Raji (cell line): ENCODE results near the gene RET.

ENCODE experiments used
- POLR2A ChIP-seq: IDR thresholded peaks from 2 replicates; pipeline ENCODE4 v1.6.1; 2011; ENCODE audit warnings: low read depth, low read length, control low read depth; ENCODE audit not compliant: insufficient read depth

Gene RET

DNA sequence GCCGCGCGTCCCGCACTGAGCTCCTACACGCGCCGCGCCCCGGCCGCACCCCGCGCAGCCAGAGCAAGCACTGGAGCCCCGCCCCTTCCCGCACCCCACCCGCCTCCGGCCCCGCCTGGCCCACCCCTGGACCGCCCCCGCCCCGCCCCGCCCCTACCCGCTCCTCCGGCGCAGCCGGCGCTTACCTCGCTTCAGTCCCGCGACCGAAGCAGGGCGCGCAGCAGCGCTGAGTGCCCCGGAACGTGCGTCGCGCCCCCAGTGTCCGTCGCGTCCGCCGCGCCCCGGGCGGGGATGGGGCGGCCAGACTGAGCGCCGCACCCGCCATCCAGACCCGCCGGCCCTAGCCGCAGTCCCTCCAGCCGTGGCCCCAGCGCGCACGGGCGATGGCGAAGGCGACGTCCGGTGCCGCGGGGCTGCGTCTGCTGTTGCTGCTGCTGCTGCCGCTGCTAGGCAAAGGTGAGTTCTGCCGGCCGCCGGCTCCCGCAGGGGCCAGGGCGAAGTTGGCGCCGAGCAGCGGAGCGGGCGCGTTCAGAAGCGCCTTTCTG is at the start of gene RET:
RET (plus strand) TSS at position 194 of the 545 bp plus-strand sequence; CDS start at position 384, 190 bp downstream.
- no peak for TF ChIP-seq POLR2A

DNA sequence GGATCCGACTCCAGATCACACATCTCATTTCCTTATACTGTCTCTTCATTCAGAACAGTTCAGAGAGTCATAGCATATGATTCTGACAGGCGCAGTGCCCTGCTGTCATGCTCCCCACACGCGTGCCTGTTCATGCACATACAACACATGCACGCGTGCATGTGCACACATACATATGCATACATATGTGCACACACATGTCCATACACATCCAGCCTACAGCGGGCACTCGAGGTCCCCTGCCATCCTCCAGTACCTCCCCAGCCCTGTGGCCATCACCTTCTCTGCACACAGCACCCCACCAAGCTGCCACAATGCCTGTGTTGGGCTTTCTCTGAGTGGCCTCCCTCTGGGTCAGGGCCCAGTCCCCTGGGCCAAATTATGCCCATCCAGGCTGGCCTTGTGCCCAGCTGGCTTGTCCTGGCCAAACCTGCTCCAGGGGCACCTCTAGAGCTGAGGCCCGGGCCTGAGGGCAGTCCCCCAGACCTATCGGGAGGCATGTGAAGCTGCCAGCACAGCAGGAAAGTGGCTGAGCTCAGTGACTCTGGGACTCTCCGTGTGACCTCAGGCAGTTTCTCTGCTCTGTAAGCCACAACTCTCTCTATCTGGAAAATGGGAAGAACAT is 49.4 kb upstream of the RET start:
- TF ChIP-seq POLR2A, result no peak

DNA sequence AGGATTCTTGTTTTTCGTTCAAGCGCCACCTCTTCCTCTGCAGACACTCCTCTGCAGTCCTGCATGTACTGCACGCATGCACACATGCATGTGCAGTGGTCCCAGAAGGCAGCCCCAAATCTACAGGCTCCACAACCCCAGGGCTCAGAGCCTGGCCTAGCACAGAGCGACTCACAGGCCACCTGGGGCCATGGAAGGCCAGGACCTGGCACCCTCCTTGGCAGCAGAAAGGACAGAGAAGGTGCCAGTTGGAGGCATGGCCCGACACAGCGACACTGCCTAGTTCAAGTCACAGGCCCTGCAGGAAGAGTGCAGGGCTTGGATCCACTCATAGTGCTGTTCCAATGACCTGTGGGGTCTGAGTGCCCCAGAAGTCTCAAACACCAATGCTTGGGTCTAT is 48.7 kb upstream of the RET start:
- no peak for TF ChIP-seq POLR2A

DNA sequence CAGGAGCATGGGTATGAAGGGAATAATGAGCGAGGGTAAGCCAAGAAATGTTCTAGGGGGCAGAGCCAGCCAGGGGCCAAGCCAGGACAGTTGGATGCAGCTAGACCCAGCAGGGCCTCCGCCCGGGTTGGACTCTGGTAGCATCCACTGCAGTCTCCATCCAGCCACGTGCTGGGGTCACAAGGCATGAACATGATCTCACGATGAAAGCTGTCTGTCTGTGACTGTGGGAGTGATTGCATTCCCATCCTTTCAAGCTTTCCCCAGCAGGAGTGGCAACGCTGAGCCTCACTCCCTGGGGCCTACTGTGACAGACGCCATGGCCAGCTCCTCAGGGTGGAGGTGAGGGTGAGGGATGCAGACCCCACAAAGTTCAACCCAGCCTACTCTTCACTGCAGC is 47.8 kb upstream of the RET start:
- no peak for TF ChIP-seq POLR2A

DNA sequence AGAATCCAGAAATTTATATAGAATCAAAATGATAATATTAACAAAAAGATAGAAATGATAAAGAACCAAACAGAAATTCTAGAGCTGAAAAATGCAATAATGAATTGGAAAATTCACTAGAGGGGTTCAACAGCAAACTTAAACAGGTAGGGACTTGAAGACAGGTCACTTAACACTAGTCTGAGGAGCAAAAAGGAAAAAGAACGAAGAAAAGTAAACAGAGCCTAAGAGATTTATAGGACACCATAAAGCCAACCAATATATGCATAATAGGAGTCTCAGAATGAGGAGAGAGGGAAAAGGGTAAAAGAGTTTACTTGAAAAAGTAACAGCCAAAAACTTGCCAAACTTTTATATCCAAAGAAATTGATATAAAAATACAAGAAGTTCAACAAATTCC is 44.3 kb upstream of the RET start:
- TF ChIP-seq POLR2A, result no peak

GRCh38 chr10:43035800-43036199 is 41.1 kb upstream of the RET start:
- TF ChIP-seq POLR2A, result no peak

DNA sequence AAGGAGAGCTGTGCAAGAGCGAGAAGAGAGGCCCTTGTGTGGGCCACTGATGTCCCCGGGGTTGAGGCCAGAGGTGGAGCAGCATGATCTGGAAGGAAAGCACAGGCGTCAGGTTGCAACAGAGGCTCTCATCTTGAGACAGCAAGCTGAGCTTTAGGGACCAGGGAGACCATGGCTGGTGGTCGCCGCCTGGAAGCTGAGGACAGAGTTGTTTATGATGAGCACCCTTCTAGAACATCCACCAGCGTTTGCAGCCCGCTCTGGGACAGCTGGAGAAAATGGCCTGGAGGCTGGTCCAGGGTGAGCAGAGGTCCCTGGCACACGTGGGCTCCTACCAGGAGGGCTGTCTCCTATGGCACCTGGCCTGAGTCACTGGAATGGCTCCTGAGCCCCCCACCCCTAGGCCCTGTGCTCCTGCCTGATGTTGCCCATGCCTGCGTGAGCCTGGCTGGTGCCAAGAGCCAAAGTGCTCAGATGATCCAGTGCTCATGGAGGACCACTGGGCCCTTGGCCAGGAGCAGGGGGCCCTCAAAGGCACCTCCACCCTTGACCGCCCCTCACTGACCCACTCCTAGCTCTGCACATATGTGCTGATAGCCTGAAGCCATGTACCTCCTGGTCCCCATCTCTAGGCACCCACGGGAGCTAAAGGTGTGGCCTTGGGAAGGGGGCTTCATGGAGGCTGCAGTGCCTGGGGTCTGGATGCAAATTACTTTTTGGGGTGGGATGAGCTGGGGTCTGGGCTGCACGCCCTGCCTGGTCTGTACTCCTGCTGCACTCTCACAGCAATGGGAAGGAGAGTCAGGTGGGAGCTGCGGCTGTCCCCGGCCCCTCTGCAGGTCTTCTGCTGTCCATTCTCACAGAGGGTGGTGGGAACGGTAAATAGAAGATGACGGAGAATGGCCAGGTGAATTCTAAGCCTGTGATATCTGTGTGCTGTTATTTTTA is 40.1 kb upstream of the RET start:
- TF ChIP-seq POLR2A, result no peak

DNA sequence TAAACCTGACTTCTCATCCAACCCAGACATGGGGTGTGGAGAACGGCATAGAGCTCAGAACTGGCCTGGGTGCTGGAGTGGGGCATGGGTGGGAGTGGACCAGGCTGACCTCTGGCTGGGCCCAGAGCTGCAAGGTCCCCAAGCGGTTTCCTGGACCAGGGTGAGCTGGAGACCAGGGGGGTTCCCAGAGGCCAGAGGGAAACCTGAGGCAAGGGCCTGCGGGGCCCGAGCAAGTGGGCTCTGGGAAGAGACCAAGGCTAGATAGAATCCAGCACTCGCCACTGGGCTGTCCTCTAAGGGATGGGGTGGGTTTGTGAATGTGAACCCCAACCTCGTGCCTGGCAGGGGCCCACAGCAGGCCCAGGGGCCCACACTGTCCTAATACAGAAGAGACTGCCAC is 39.4 kb upstream of the RET start:
- no peak for TF ChIP-seq POLR2A

DNA sequence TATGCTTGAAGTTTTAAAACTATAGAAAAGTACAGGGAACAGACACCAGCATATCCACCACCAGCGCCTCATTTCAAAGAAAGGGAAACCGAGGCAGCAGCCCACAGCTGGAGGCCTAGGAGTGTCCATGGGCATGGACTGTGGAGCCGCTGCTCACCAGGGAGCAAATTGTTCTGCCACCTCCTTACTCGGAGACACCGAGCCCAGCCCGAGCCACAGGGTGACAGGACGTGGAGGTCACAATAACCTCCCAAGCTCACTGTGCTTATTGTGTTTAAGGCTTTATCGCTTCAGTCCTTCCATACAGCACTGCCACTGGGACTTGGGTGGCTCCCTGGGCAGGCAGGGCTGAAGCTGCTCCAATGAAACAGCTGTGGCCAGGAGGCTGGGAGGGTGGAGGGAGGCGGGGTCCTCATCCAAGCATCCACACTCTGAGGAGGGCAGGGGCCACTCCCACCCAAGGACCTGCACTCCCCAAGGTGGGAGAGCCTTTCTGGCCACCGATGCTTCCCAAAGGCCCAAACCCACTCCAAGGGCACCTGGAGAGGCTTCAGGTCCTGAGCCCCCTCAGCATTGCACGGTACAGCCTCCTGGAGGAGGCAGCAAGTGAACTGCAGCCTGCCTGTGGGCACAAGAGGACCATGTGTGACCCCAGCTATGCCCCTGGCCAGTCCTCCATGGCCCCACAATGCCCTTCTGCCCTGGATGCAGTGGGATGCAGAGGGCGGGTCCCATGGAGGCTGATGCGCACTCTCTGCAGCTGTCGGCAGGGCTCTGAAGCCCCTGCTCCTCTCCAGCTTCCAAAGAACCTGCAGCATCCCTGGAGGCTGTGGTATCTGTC is 38.7 kb upstream of the RET start:
- no peak for TF ChIP-seq POLR2A

- TF ChIP-seq POLR2A, result no peak
Measured at GRCh38 chr10:43038783-43039623, 37.9 kb upstream of the RET start.

DNA sequence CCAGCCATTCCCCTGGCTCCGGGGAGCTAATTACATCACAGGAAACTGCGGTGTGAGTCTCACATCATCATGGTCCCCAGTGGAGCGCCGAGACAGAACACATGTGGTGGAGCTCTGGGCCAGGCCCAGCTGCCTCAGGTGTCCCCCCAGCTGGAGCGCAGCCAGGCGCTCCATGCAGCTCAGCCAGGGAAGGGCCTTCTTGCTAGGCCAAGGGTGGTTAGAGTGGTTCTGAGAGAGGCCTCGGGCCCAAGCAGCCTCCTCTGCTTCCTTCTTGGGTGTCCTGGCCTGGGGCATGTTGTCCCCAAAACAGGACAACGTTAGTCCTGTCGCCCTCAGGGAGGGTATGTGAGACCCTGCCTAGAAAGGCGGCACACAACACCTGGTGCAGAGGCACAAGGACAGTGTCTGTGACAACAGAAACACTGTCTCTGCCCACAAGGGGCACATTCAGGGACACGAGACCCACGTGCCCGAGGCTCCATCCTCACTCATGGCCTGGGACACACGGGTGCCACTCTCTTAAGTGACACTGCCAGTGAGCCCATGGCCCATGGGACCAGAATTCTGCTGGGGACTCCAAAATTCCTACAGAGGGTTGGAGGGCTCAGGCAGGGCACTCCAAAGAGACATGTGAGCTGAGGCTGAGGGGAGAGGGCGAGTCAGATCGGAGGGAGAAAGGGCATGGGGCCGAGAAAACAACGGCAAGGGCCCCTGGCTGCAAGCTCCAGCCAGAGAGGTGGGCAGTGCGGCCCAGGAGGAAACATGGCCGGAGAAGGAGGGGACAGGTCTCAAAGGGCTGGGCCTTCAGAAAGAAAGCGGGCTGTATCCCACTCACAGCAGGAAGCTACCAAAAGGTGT is 37.0 kb upstream of the RET start:
- no peak for TF ChIP-seq POLR2A

DNA sequence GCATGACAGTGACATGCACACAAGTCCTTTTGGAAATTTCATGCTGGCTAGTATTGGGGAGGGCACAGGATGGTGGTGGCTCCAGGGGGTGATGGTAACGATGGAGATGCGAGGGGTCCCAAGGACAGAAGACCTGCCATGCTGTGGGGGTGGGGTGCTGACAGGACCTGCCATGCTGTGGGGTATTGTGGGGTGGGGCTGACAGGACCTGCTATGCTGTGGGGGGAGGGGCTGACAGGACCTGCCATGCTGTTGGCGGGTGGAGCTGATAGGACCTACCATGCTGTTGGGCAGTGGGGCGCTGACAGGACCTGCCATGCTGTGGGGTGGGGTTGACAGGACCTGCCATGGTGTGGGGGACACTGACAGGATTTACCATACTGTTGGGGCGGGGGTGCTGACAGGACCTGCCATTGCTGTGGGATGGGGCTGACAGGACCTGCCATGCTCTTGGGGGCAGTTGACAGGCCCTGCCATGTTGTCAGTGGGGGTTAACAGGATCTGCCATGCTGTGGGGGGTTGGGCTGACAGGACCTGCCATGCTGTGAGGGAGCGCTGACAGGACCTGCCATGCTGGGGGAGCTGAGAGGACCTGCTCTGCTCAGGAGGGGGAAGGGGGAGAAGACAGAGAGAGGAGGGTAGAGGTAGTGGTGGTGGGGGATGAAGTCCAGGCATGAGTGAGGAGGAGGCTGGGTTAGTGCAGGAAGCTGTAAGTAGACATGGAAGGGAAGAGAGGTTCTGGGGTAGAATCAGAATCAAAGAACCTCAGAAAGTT is 36.2 kb upstream of the RET start:
- no peak for TF ChIP-seq POLR2A

GRCh38 chr10:43041422-43042342 is 35.2 kb upstream of the RET start:
- no peak for TF ChIP-seq POLR2A
